HG02588 (cell line): ENCODE data around the gene OMG.
"Not testable (repeated sequence)": the region's sequence is repeated elsewhere in the genome, so short reads cannot be mapped to it uniquely, and the experiment has no call there.

Experiments
- ATAC-seq: cut with Tn5 transposase; IDR thresholded peaks from one replicate; pipeline ENCODE4 v1.9.1; 2021; ENCODE audit warnings: mild to moderate bottlenecking, moderate library complexity; ENCODE audit not compliant: unreplicated experiment

Gene OMG

GRCh38 chr17:31266042-31266441 lies 31.0 kb downstream of the OMG start:
- no peak for ATAC-seq

DNA sequence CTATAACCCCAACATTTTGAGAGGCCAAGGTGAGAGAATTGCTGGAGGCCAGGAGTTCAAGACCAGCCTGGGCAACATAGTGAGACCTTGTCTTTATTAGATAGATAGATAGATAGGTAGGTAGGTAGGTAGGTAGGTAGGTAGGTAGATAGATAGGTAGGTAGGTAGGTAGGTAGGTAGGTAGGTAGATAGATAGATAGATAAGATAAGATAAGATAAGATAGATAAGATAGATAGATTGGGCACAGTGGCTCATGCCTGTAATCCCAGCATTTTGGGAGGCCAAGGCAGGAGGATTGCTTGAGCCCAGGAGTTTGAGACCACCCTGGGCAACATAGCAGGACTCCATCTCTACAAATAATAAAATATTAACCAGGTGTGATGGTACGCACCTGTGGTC lies 34.1 kb downstream of the OMG start:
- ATAC-seq = not testable (repeated sequence)

- ATAC-seq = no peak
Observed at GRCh38 chr17:31261601-31262000, 35.4 kb downstream of the OMG start.

DNA sequence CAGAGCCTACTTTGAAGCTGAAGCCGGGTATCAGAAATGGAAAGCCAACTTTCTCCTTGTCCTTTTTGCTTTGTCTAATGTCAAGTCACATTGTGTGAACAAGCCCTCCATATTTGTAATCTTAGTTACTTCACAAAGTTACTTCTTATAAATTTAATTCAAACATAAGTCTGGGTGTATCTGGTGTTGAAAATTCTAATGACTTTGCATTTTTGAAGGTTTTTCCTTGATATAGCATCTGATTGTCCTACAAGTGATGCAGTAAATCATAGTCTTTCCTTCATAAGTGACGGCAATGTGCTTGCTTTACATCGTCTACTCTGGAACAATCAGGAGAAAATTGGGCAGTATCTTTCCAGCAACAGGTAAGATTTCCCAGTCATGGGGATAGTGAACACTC lies 36.9 kb downstream of the OMG start:
- ATAC-seq = no peak

- no peak for ATAC-seq
Observed at GRCh38 chr17:31256936-31257335, 40.1 kb downstream of the OMG start.

DNA sequence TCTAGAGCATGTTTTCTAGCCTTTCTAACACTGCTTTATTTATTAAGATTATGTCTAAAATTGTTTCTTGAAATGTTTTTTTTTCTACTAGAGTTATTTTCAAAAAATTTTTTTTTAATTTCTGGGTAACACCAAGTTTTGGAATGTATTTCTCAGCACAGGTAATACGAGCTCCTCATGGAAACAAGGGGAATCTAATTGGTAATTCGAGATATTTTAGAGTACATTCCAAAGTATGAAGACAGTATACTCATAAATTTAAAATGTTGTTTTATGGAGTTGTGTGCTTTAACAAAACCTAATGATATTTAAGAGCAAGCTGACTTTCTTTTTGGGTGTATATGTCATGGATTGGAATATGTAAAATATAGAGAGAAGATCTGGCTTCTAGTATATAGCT lies 42.4 kb downstream of the OMG start:
- no peak for ATAC-seq

GRCh38 chr17:31252741-31253140 lies 44.3 kb downstream of the OMG start:
- ATAC-seq = no peak

GRCh38 chr17:31251970-31252328 lies 45.1 kb downstream of the OMG start:
- no peak for ATAC-seq

- no peak for ATAC-seq
Observed at GRCh38 chr17:31251105-31251969, 45.7 kb downstream of the OMG start.

- ATAC-seq = no peak
Observed at GRCh38 chr17:31250229-31250628, 46.8 kb downstream of the OMG start.

- ATAC-seq = no peak
Observed at GRCh38 chr17:31249835-31250141, 47.3 kb downstream of the OMG start.

DNA sequence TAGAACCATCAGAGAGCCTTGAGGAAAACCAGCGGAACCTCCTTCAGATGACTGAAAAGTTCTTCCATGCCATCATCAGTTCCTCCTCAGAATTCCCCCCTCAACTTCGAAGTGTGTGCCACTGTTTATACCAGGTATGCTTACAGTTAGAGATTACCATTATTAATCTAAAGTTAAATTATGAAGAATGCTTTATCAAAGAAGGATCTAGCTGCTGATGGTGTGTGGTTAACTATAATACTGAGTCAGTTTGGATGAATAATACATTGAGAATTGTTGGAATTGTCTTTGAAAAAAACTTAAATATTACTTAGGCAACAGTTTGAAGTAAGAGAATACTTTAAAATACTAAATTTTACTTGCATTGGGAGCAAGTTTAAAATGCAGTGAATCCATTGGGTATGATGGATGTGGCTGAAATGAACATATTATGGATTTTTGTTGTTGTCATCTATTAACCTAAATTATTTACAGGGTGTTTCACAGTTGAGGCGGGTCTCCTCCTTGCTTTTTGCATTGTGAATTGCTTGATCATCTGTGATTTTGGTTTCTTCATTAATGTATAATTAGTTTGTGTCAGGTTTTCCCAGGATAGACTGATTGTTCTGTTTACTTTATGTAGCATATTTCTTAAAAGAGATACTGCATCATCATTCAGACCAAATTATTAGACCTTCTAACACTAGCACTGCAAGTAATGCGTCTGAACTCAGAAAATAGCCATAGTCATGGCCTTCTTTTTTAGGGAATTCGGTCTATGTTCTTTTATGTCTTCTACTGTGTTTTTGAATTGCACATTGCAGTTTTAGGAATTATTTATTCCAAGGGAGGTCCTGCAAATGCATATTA lies 47.8 kb downstream of the OMG start:
- no peak for ATAC-seq
